ENCODE data around the gene TFAP2C. TPM values are rescaled to one million over a fixed set of nuclear protein-coding genes. Genes with fewer than 3 reads are reported as not detected.
A peak's percentile ranks its signal among the peaks of the same experiment; 100 is the strongest.

TFAP2C gene
- total RNA-seq, 3 donors from 2014 or later: 0.52 to 12.4 (median 0.75) TPM

- peaks cover 30% of the 10 kb centered on the region for H3K4me1 ChIP-seq (ENCODE audit: low read depth)
- intact Hi-C loops (cut with DNase I, micrococcal nuclease): no loop called here
- H3K4me3 ChIP-seq: no peak overlapping the region
- no peaks in the 10 kb centered on the region for H3K9me3 ChIP-seq
- ATAC-seq: no peak
- no peaks in the 10 kb centered on the region for H3K36me3 ChIP-seq (ENCODE audit: low read depth)
- no peak for DNase-seq
- TF ChIP-seq CTCF (IDR thresholded peaks at IDR 0.05): no peak
Measured at GRCh38 chr20:56627122-56628014, 1.7 kb upstream of the TFAP2C start.

DNA sequence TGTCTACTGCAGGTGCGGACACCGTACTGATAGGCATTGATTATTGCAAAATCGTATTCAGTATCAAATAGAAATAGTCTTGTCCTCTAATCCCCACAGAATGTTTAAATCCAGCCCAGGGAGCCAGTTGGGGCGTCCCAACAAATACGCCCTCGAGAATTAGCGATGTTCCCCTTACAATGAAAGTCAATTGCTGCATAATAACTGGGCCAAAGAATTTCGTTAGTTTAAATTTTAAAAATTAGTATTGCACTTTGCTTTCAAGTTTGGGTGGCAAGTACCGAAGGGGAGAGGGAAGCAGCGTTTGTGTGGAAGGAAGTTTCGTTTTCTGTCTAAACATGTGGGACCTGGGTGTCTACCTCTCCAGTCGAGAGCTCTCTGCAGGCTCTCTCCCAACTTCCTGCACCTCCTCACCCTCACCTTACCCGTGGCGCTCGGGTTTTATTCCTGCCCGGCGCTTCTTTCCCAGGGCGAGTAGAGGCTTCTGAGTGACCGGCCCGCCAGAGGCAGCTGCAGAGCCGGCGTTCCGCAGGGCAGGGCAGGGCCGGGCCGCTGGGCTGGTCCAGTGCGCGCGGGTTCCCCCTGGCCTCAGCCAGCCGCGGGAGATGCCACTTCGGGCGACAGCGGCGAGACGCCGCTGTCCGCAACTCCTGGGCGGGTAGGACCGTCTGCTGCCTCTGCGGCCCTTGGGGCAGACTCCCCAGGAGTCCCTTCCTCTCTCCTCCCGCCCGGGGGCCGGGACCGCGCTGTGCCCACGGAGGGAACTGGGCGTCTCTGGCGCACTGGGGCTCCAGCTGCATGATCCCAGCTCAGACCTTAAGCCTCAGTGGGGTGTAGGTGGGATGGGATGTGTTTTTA, 862 bp upstream of the TFAP2C start:
- DNase-seq: peak in 1 of 3 donors; percentile 55
- no peaks in the 10 kb centered on the region for H3K9me3 ChIP-seq
- H3K4me1 ChIP-seq (ENCODE audit: low read depth): peaks cover 30% of the 10 kb centered on the region
- H3K4me3 ChIP-seq: no peak overlapping the region
- peak; percentile 36 for ATAC-seq
- H3K36me3 ChIP-seq (ENCODE audit: low read depth): no peaks in the 10 kb centered on the region
- TF ChIP-seq CTCF (IDR thresholded peaks at IDR 0.05): no peak
- intact Hi-C loops (cut with DNase I, micrococcal nuclease): no loop called here

DNA sequence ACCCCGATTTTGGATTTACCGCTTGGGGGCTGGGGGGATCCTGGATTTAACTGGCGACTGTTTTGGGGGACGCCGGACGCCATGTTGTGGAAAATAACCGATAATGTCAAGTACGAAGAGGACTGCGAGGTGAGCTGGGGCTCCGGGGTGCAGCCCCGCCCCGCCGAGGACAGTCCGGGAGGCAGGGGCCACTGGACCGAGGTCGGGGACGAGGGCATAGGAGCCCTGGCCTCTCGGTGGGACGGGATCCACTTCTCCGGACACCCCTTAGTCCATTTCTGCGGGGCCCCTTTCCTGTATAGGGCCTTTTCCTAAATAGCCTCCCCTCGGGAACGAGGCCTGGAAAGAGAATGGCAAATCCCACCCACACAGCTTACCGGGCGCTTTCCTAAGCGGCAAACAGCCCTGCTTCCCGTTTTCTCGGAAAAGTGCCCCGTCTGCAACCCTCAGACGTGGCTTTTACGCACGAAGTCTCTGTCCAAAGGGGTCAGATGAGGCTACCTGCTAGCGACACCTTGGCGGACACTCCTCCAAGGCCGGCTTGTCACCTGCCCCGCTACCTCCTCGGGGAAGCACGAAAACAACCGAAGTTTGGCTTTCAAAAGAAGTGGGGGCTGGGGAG, 469 bp downstream of the TFAP2C start:
- ATAC-seq (no peak), DNase-seq (no peak)
- Histone ChIP-seq H3K9me3 (no peaks in the 10 kb centered on the region), H3K4me1 (ENCODE audit: low read depth) (peaks cover 30% of the 10 kb centered on the region), H3K4me3 (no peak overlapping the region), H3K36me3 (ENCODE audit: low read depth) (no peaks in the 10 kb centered on the region)
- intact Hi-C loops (cut with DNase I, micrococcal nuclease): no loop called here
- no peak for TF ChIP-seq CTCF (IDR thresholded peaks at IDR 0.05)

GRCh38 chr20:56630086-56630493, 984 bp downstream of the TFAP2C start:
- Histone ChIP-seq H3K4me1 (ENCODE audit: low read depth) (peaks cover 30% of the 10 kb centered on the region), H3K36me3 (ENCODE audit: low read depth) (no peaks in the 10 kb centered on the region), H3K9me3 (no peaks in the 10 kb centered on the region), H3K4me3 (no peak overlapping the region)
- intact Hi-C loops (cut with DNase I, micrococcal nuclease): no loop called here
- peak; percentile 28 for TF ChIP-seq CTCF (IDR thresholded peaks at IDR 0.05)
- ATAC-seq (peak; percentile 79), DNase-seq (peak; percentile 54 to 74 (median 70))

- intact Hi-C loops (cut with DNase I, micrococcal nuclease): no loop called here
- Histone ChIP-seq H3K36me3 (ENCODE audit: low read depth) (no peaks in the 10 kb centered on the region), H3K4me1 (ENCODE audit: low read depth) (peaks cover 30% of the 10 kb centered on the region), H3K4me3 (no peak overlapping the region), H3K9me3 (no peaks in the 10 kb centered on the region)
- ATAC-seq: peak; percentile 13
- TF ChIP-seq CTCF (IDR thresholded peaks at IDR 0.05): no peak
- DNase-seq: peak; percentile 5 to 48 (median 30)
Measured at GRCh38 chr20:56630506-56631317, 1.6 kb downstream of the TFAP2C start.

Data from mucosa of descending colon (tissue), 3 donors.